ENCODE measurements around the gene SEZ6. TPM values are rescaled to one million over a fixed set of nuclear protein-coding genes. Genes with fewer than 3 reads are reported as not detected.
A peak's percentile ranks its signal among the peaks of the same experiment; 100 is the strongest.

Gene SEZ6
- total RNA-seq, 2 donors from 2014 or later = 0.20 TPM; not detected in 1

- Mint-ChIP-seq H3K27ac (no peak overlapping the region), H3K36me3 (ENCODE audit: low read depth) (no peaks in the 10 kb centered on the region), H3K4me1 (peaks cover 33% of the 10 kb centered on the region), H3K27me3 (ENCODE audit: insufficient read depth) (peaks cover 44% of the 10 kb centered on the region), H3K4me3 (peak overlapping the region; percentile 24), H3K9me3 (peaks cover 2% of the 10 kb centered on the region)
- Histone ChIP-seq H3K36me3 (ENCODE audit: control insufficient read depth, insufficient read depth, low read length) (no peaks in the 10 kb centered on the region), H3K27me3 (ENCODE audit: control insufficient read depth, insufficient read depth, low read length, poor library complexity, severe bottlenecking) (peaks cover 29% of the 10 kb centered on the region), H3K27ac (ENCODE audit: low read depth, low read length) (no peak overlapping the region), H3K9me3 (ENCODE audit: control insufficient read depth, low read length) (no peaks in the 10 kb centered on the region), H3K9ac (ENCODE audit: extremely low read depth, low read length, poor library complexity, severe bottlenecking) (no peak overlapping the region), H3K4me3 (ENCODE audit: low read length) (no peak overlapping the region), H3K4me1 (ENCODE audit: control insufficient read depth, insufficient read depth, low read length) (peaks cover 22% of the 10 kb centered on the region)
- DNase-seq = peak; percentile 88
- TF ChIP-seq, protein P1, sequence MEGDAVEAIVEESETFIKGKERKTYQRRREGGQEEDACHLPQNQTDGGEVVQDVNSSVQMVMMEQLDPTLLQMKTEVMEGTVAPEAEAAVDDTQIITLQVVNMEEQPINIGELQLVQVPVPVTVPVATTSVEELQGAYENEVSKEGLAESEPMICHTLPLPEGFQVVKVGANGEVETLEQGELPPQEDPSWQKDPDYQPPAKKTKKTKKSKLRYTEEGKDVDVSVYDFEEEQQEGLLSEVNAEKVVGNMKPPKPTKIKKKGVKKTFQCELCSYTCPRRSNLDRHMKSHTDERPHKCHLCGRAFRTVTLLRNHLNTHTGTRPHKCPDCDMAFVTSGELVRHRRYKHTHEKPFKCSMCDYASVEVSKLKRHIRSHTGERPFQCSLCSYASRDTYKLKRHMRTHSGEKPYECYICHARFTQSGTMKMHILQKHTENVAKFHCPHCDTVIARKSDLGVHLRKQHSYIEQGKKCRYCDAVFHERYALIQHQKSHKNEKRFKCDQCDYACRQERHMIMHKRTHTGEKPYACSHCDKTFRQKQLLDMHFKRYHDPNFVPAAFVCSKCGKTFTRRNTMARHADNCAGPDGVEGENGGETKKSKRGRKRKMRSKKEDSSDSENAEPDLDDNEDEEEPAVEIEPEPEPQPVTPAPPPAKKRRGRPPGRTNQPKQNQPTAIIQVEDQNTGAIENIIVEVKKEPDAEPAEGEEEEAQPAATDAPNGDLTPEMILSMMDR (conservative IDR thresholded peaks at IDR 0.05) = no peak
- 30 to 33% methylated on average over 21 to 36 of the region's 36 CpGs for WGBS, 2 experiments (ENCODE audit: insufficient coverage in 1 of 2, insufficient read length in 1 of 2)
Observed at GRCh38 chr17:28985950-28986713, 19.7 kb downstream of the SEZ6 start.

DNA sequence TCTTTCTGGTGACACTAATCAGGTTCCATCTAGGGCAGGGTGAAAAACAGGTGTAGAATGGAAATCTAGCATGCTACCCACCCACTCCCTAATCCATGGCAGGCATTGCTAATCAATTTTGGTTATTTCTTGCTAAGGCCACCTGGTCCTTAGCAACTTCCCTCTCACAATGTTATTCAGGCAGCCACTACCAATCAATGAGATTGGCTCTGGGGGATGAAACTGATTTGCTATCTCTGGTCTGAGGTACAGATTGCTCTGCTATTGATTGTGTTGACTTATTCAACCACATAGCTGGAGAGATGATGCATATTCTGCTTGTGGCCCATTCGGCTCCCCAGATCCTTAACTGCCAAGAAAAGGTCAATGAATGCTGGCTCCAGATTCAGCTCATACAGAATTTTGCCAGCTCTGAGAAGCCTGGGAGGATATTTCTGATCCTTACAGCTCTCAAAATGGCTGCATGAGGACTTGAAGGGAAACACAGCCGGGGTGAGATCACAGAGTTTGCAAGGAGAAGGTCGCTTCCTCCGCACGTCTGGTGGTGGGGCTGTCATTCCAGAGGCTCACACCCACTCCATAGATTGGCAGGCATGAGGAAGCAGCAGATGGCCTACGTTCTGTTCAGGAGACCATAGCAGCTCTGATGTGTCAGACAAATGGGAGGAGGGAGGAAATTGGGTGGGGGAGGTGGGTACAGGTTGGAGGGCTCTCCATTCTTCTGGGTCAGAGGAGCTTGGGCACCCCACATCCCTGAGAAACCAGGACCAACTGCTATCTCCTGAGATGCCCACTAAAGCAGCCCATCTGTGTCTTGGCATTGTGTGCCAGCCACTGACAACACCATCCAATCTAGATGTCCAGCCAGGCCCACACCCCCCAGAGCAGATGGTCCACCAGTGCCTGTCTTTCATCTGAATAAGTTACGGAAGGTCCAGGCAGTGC is 22.3 kb downstream of the SEZ6 start:
- Histone ChIP-seq H3K27ac (ENCODE audit: low read depth, low read length) (no peak overlapping the region), H3K4me1 (ENCODE audit: control insufficient read depth, insufficient read depth, low read length) (peaks cover 22% of the 10 kb centered on the region), H3K27me3 (ENCODE audit: control insufficient read depth, insufficient read depth, low read length, poor library complexity, severe bottlenecking) (peaks cover 28% of the 10 kb centered on the region), H3K36me3 (ENCODE audit: control insufficient read depth, insufficient read depth, low read length) (no peaks in the 10 kb centered on the region), H3K4me3 (ENCODE audit: low read length) (no peak overlapping the region), H3K9ac (ENCODE audit: extremely low read depth, low read length, poor library complexity, severe bottlenecking) (no peak overlapping the region), H3K9me3 (ENCODE audit: control insufficient read depth, low read length) (no peaks in the 10 kb centered on the region)
- Mint-ChIP-seq H3K36me3 (ENCODE audit: low read depth) (no peaks in the 10 kb centered on the region), H3K4me1 (peaks cover 33% of the 10 kb centered on the region), H3K27me3 (ENCODE audit: insufficient read depth) (peaks cover 44% of the 10 kb centered on the region), H3K9me3 (no peaks in the 10 kb centered on the region), H3K4me3 (no peak overlapping the region), H3K27ac (no peak overlapping the region)
- TF ChIP-seq, protein P1 (conservative IDR thresholded peaks at IDR 0.05) = no peak
- WGBS, 2 experiments (ENCODE audit: insufficient coverage in 1 of 2, insufficient read length in 1 of 2) = 79 to 91% methylated on average over 3 to 7 of the region's 7 CpGs
- no peak for DNase-seq

DNA sequence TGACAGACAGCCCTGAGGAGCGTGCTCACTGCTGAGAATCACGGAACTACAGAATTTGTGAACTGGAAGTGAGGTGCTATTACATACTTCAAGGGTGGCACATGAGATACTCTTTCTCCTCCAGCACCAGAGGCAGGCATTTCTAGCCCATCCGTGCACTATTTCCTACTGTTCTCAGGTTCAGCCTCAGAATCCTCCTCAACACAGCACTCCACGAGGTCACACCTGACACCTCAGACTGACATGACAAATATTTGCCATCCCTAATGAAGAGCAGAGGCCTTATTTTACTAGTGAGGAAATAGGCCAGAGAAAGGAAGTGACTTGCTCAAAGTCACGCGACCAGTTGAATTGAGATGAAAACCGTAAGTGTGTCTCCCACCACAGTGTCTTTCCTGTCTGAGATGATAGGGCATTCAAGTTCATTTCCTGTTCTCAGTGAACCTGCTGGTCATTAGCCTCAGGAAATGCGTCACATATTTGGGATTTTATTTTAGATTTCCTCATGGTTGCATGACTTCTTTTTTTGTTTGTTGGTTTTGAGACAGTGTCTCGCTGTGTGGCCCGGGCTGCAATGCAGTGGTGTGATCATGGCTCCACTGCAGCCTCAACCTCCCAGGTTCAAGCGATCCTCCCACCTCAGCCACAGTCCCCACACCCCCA is 23.6 kb downstream of the SEZ6 start:
- no peak overlapping the region for H3K4me3 Mint-ChIP-seq
- Histone ChIP-seq H3K4me1 (ENCODE audit: control insufficient read depth, insufficient read depth, low read length) (peaks cover 22% of the 10 kb centered on the region), H3K27ac (ENCODE audit: low read depth, low read length) (no peak overlapping the region), H3K36me3 (ENCODE audit: control insufficient read depth, insufficient read depth, low read length) (no peaks in the 10 kb centered on the region), H3K27me3 (ENCODE audit: control insufficient read depth, insufficient read depth, low read length, poor library complexity, severe bottlenecking) (peaks cover 26% of the 10 kb centered on the region), H3K9ac (ENCODE audit: extremely low read depth, low read length, poor library complexity, severe bottlenecking) (no peak overlapping the region), H3K4me3 (ENCODE audit: low read length) (no peak overlapping the region), H3K9me3 (ENCODE audit: control insufficient read depth, low read length) (no peaks in the 10 kb centered on the region)
- H3K36me3 Mint-ChIP-seq (ENCODE audit: low read depth) = no peaks in the 10 kb centered on the region
- peaks cover 42% of the 10 kb centered on the region for H3K27me3 Mint-ChIP-seq (ENCODE audit: insufficient read depth)
- H3K4me1 Mint-ChIP-seq = peaks cover 33% of the 10 kb centered on the region
- no peaks in the 10 kb centered on the region for H3K9me3 Mint-ChIP-seq
- TF ChIP-seq, protein P1 (conservative IDR thresholded peaks at IDR 0.05) = no peak
- H3K27ac Mint-ChIP-seq = no peak overlapping the region
- no peak for DNase-seq
- 90 to 94% methylated on average over 5 to 11 of the region's 11 CpGs for WGBS, 2 experiments (ENCODE audit: insufficient coverage in 1 of 2, insufficient read length in 1 of 2)

Measured in endodermal cell (in vitro differentiated cells).